Measurements from ENCODE around the gene ST3GAL2. TPM values are rescaled to one million over a fixed set of nuclear protein-coding genes. Genes with fewer than 3 reads are reported as not detected.

ST3GAL2 gene
- total RNA-seq, 2 experiments from 2014 or later, result 44.6 to 61.0 TPM

GRCh38 chr16:70395345-70395901, 43.5 kb downstream of the ST3GAL2 start:
- H2AFZ ChIP-seq (ENCODE audit: low read length), result no peak overlapping the region
- BruUV-seq (replicated peaks), result no TSS peak
- no peaks in the 10 kb centered on the region for H3K9me3 ChIP-seq (ENCODE audit: low read length)
- H3K36me3 ChIP-seq (ENCODE audit: insufficient read depth, low read length), result peaks cover 79% of the 10 kb centered on the region
- H3K4me3 ChIP-seq (ENCODE audit: low read depth, low read length, poor library complexity, severe bottlenecking), result no peak overlapping the region
- no peaks in the 10 kb centered on the region for H4K20me1 ChIP-seq (ENCODE audit: insufficient read depth, low read length)
- TF ChIP-seq CTCF (conservative IDR thresholded peaks at IDR 0.05; ENCODE audit: low read length) (peak; percentile 97), EZH2phosphoT487 (IDR thresholded peaks at IDR 0.05; ENCODE audit: borderline replicate concordance, low read depth, low read length) (no peak)
- POLR2A ChIA-PET, result interaction anchor here (0.7 to 1.8 kb wide), 2 partner anchors 14 to 145 kb away, joined by 5 read pairs; no protein-coding TSS in a partner anchor
- DNase-seq (ENCODE audit: low spot score), result peak; percentile 76
- H3K4me2 ChIP-seq (ENCODE audit: low read length), result no peak overlapping the region
- H3K9me2 ChIP-seq (ENCODE audit: insufficient read depth, low read length), result no peaks in the 10 kb centered on the region
- peaks cover 5% of the 10 kb centered on the region for H3K4me1 ChIP-seq (ENCODE audit: insufficient read depth, low read length, poor library complexity, severe bottlenecking)
- H3K27ac ChIP-seq (ENCODE audit: low read depth, low read length, poor library complexity, severe bottlenecking), result no peak overlapping the region
- intact Hi-C loops (cut with micrococcal nuclease; ENCODE audit: unreplicated experiment), result loop anchor here (1.0 kb wide), 1 partner anchor 59 kb away; the partner anchor contains the start of gene FCSK
- CTCF ChIA-PET (ENCODE audit: unreplicated experiment), result no interaction called here
- H3K79me2 ChIP-seq (ENCODE audit: insufficient read depth, low read depth, low read length), result no peaks in the 10 kb centered on the region

GRCh38 chr16:70394853-70395252, 44.0 kb downstream of the ST3GAL2 start:
- ChIA-PET CTCF (ENCODE audit: unreplicated experiment) (interaction anchor here (0.7 to 1.1 kb wide), 2 partner anchors 13 to 70 kb away, joined by 3 to 13 read pairs; no protein-coding TSS in a partner anchor), POLR2A (interaction anchor here (0.6 to 1.8 kb wide), 3 partner anchors 9 to 96 kb away, joined by 4 to 9 read pairs (median 5); no protein-coding TSS in a partner anchor)
- H3K27ac ChIP-seq (ENCODE audit: low read depth, low read length, poor library complexity, severe bottlenecking), result no peak overlapping the region
- H4K20me1 ChIP-seq (ENCODE audit: insufficient read depth, low read length), result no peaks in the 10 kb centered on the region
- no peak overlapping the region for H2AFZ ChIP-seq (ENCODE audit: low read length)
- TF ChIP-seq CTCF (conservative IDR thresholded peaks at IDR 0.05; ENCODE audit: low read length), result no peak
- no peak for TF ChIP-seq EZH2phosphoT487 (IDR thresholded peaks at IDR 0.05; ENCODE audit: borderline replicate concordance, low read depth, low read length)
- H3K9me2 ChIP-seq (ENCODE audit: insufficient read depth, low read length), result no peaks in the 10 kb centered on the region
- H3K4me2 ChIP-seq (ENCODE audit: low read length), result no peak overlapping the region
- BruUV-seq (replicated peaks), result no TSS peak
- H3K9me3 ChIP-seq (ENCODE audit: low read length), result no peaks in the 10 kb centered on the region
- intact Hi-C loops (cut with micrococcal nuclease; ENCODE audit: unreplicated experiment), result loop anchor here (1.0 kb wide), 1 partner anchor 59 kb away; the partner anchor contains the start of gene FCSK
- DNase-seq (ENCODE audit: low spot score), result no peak
- peaks cover 5% of the 10 kb centered on the region for H3K4me1 ChIP-seq (ENCODE audit: insufficient read depth, low read length, poor library complexity, severe bottlenecking)
- no peaks in the 10 kb centered on the region for H3K79me2 ChIP-seq (ENCODE audit: insufficient read depth, low read depth, low read length)
- H3K4me3 ChIP-seq (ENCODE audit: low read depth, low read length, poor library complexity, severe bottlenecking), result no peak overlapping the region
- H3K36me3 ChIP-seq (ENCODE audit: insufficient read depth, low read length), result peaks cover 80% of the 10 kb centered on the region

GRCh38 chr16:70393662-70394061, 45.2 kb downstream of the ST3GAL2 start:
- intact Hi-C loops (cut with micrococcal nuclease; ENCODE audit: unreplicated experiment), result no loop called here
- BruUV-seq (replicated peaks), result no TSS peak
- POLR2A ChIA-PET, result interaction anchor here (0.6 to 1.8 kb wide), 7 partner anchors 9 to 130 kb away, joined by 3 to 6 read pairs (median 4); partner anchors contain the start of genes COG4, DDX19A and SF3B3

More at GRCh38 chr16:70393662-70394061, 45.2 kb downstream of the ST3GAL2 start:
- H3K4me3 ChIP-seq (ENCODE audit: low read depth, low read length, poor library complexity, severe bottlenecking), result no peak overlapping the region
- CTCF ChIA-PET (ENCODE audit: unreplicated experiment), result no interaction called here
- no peaks in the 10 kb centered on the region for H4K20me1 ChIP-seq (ENCODE audit: insufficient read depth, low read length)
- H3K79me2 ChIP-seq (ENCODE audit: insufficient read depth, low read depth, low read length), result no peaks in the 10 kb centered on the region
- no peak overlapping the region for H3K27ac ChIP-seq (ENCODE audit: low read depth, low read length, poor library complexity, severe bottlenecking)
- TF ChIP-seq CTCF (conservative IDR thresholded peaks at IDR 0.05; ENCODE audit: low read length) (no peak), EZH2phosphoT487 (IDR thresholded peaks at IDR 0.05; ENCODE audit: borderline replicate concordance, low read depth, low read length) (no peak)
- no peak overlapping the region for H2AFZ ChIP-seq (ENCODE audit: low read length)
- no peak overlapping the region for H3K4me2 ChIP-seq (ENCODE audit: low read length)
- H3K36me3 ChIP-seq (ENCODE audit: insufficient read depth, low read length), result peaks cover 71% of the 10 kb centered on the region
- DNase-seq (ENCODE audit: low spot score), result no peak
- H3K9me3 ChIP-seq (ENCODE audit: low read length), result no peaks in the 10 kb centered on the region
- peaks cover 5% of the 10 kb centered on the region for H3K4me1 ChIP-seq (ENCODE audit: insufficient read depth, low read length, poor library complexity, severe bottlenecking)
- H3K9me2 ChIP-seq (ENCODE audit: insufficient read depth, low read length), result no peaks in the 10 kb centered on the region

Measured in OCI-LY7 (cell line).